HCEC 1CT (cell line): Measurements from ENCODE around the gene MIA.
"Not testable (repeated sequence)": the region's sequence is repeated elsewhere in the genome, so short reads cannot be mapped to it uniquely, and the experiment has no call there.

Experiments
- DNase-seq: peaks from one replicate; pipeline ENCODE4 v3.0.0-alpha.2; 2017

The MIA gene

DNA sequence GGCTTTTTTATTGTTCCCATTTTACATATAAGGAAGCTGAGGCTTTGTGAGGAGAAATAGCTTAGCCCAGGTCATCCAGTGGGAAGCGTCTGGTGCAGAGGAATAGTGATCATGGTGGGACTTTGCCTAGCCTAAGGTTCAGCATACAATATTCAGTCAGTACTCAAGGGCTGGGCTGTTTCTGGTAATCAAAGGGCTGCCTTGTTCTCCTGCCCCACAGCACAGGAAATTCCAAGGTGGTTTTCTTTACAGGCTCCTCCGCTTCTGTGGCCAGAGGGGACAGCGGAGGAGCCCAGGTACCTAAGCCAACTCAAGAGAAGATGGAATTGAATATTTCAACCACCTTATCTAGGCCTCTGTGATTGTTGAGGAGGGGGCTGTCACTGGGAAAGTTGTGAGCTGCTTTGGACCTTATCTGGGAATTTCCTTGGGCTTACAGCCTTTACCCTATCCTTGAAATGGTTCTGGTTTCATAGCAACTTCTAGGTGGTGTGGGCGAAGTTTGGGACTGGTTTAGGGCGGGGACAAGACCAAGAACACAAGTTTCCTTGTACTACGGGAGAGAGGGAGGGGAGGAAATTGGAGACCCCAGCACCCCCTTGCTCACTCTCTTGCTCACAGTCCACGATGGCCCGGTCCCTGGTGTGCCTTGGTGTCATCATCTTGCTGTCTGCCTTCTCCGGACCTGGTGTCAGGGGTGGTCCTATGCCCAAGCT lies at the start of gene MIA:
Gene MIA, plus strand, starts transcription at position 606 of the 716 bp plus-strand sequence. Its CDS starts 22 bp downstream, at position 628.
- DNase-seq: no peak

DNA sequence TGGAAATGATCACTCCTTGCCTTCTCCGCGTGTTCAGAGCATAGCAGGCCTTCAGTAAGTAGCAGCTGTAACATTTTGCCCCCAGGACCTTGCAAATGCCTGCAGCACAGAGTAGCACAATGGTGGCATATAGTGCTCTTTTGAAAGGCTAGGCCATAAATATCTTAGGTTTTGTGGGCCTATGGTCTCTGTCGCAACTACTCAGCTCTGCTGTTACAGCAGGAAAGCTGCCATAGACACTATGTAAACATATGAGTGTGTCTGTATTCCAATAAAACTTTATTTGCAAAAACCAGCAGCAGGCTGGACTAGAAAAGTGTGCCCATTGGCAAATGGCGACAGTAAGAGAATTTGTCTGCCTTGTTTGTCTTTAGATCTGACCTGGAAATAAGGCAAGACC lies 49.0 kb upstream of the MIA start:
- DNase-seq: no peak

DNA sequence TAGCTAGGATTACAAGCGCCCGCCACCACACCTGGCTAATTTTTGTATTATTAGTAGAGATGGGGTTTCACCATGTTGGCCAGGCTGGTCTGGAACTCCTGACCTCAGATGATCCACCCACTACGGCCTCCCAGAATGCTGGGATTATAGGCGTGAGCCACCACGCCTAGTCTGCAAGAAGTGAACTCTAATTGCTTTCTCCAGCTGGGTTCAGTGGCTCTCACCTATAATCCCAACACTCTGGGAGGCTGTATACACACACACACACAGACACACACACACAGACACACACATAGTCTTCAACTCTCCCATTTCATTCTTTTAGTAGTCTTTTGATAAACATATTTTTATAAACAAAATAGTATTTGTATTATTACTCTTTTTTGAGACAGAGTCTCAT lies 45.3 kb upstream of the MIA start:
- DNase-seq: not testable (repeated sequence)

DNA sequence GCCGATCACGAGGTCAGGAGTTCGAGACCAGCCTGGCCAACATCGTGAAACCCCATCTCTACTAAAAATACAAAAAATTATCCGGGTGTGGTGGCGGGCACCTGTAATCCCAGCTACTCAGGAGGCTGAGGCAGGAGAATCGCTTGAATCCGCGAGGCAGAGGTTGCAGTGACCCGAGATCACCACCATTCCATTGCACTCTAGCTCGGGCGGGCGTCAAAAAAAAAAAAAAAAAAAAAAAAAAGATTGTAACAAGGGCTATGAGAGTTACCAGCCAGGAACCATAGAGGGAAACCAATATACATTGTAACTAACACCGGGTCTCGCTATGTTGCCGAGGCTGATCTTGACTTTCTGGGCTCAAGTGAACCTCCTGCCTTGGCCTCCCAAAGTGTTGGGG lies 43.0 kb upstream of the MIA start:
- DNase-seq: not testable (repeated sequence)

DNA sequence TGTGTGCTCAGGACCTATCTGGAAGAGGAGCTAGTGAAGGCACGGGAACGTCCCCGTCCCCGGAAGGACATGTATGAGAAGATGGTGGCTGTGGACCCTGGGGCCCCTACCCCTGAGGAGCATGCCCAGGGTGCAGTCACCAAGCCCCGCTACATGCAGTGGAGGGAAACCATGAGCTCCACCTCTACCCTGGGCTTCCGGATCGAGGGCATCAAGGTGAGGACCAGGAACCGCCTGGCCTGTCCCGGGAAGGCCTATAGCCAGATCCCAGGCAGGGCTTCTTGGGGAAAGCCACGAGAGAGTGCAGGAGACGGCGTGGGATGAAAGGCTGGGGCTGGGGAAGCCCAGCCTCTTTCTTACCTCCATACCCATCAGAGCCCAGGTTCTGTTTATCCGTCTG lies 42.2 kb upstream of the MIA start:
- DNase-seq: no peak

DNA sequence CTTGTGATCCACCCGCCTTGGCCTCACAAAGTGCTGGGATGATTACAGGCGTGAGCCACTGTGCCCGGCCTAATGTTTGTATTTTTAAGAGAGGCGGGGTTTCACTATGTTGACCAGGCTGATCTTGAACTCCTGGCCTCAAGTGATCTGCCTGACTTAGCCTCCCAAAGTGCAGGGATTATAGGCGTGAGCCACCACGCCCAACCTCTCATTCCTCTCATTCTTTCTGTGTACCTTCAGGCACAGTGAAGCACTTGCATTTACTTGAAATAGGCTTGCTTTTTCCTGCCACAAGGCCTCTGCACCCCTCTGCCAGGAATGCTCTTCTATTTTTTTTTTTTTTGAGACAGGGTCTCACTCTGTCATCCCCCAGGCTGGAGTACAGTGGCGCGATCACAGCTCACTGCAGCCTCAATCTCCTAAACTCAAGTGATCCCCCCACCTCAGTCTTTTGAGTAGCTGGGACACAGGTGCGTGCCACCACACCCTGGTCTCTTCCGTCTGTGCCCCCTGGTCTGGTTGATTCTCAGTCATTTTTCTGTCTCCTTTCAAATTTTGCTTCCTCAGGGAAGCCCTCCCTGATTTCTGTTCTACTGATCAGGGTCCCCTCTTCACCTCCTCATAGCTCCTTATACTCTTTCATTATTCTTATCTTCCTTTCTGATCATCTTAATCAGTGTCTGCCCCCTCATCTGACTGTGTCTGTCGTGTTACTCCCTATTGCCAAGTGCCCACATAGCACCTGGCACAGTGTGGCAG lies 40.1 kb upstream of the MIA start:
- no peak for DNase-seq

DNA sequence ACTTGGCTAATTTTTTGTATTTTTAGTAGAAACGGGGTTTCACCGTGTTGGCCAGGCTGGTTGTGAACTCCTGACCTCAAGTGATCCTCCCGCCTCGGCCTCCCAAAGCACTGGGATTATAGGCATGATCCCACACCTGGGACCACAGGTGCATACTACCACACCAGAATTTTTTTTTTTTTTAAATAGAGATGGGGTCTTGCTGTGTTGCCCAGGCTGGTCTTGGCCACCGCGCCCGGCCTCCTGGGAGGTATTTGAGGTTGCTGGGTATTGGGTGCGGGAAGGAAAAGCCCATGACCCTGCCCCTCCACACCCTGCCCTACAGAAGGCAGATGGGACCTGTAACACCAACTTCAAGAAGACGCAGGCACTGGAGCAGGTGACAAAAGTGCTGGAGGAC lies 38.7 kb upstream of the MIA start:
- DNase-seq: no peak

DNA sequence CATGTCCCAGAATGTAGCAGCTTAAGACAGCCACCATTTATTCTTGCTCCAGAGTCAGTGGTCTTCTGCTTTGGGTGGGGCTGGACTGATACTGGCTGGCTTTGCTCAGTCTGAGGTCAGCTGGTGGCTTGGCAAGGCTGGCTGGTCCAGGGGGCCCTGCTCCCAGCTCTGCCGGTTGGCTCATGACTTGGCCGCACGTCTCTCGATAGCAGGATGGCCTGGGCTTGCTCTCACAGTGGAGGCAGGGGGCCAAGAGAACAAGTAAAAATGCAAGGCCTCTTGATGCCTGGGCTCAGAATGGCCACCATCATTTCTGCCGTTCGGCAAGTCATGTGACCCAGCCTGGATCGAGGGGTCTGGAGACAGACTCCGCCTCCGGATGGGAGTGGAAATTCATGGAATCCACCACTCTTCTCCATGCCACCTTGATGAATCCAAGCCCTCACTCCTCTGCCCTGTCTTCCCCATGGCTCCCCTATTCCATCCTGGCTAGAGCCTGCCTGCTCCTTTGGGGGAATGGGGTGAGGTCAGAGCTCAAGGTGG lies 38.1 kb upstream of the MIA start:
- no peak for DNase-seq

DNA sequence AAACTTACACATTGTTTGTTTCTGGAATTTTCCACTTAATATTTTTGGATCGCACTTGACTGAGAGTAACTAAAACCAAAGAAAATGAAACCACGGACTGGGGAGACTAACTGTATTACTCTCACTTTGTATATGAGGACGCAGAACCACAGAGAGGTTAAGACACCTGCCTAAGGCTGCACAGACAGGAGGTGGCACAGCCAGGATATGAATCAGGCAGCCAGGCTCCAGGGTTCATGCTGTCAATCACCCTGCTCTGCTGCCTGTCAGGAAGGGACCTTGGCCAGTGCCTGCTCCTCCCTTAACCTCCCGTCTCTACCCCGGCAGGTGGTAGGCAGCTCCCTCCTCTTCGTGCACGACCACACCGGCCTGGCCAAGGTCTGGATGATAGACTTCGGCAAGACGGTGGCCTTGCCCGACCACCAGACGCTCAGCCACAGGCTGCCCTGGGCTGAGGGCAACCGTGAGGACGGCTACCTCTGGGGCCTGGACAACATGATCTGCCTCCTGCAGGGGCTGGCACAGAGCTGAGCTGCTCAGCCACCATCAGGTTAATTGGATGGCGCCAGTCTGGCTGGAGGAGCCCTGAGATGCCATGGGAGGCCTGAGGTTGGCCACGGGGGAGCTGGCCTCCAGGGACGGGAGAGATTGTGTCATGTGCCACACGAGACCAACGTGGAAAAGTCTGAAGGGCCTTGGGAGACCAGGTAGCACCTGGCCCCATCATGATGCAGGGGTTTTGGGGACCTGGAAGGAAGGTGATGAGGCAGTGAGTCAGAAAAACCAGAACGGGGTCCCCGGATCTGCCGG lies 36.1 kb upstream of the MIA start:
- DNase-seq: no peak

DNA sequence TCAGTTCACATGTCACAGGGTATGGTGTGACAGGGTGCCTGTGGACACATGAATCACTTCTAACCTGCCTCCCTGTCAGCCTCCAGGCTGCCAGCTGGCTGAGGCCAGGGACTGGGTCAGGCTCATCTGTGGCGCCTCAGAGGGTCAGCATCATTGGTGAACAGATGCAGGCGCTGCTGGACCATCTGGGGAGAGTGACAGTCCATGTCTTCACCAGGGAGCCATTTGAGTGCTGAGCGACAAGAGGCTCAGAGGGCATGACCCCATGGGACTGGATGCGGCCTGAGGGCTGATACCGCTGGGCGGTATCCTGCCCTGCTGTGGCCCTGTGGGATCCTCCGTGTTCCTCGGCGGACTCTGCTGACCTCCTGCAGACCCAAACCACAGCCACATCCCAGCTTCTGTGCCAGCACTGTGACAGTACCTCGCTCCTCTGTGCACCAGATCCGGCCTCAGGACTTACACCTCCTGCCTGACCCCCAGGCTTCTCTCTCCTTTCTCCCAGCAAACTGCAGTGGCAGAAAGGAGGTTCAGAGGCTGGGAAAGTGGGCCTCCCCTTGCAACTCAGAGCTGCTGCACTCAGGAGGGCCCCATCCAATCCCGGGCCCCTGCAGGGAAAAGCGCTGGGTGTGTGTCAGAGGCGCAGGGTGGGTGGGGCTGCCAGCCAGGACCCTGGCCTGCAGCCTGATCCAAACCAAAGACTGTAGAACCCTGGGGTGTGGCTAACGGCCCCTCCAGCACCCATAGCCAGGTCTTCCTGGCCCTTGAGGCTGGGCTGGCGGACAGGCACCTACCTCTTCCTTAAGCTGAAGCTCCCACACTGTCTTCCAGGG lies 35.2 kb upstream of the MIA start:
- no peak for DNase-seq

DNA sequence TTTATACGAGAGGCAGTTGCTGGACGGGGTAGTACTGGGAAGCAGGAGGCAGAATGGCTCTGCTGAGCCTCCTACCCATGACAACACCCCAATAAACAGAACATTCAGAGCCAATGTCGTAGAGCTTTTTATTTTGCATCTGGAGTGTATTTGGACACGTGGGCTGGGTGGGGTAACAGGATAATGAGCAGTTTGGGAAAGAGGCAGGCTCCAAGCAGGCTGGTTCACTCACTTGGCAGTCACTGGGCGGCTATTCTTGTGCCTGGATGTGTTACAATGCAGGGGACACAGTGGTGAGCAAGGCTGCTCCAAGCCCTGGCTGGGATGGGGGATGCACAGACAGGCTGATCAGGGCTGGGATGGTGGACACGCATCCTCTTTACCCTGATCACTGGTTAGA lies 34.6 kb upstream of the MIA start:
- DNase-seq: no peak

DNA sequence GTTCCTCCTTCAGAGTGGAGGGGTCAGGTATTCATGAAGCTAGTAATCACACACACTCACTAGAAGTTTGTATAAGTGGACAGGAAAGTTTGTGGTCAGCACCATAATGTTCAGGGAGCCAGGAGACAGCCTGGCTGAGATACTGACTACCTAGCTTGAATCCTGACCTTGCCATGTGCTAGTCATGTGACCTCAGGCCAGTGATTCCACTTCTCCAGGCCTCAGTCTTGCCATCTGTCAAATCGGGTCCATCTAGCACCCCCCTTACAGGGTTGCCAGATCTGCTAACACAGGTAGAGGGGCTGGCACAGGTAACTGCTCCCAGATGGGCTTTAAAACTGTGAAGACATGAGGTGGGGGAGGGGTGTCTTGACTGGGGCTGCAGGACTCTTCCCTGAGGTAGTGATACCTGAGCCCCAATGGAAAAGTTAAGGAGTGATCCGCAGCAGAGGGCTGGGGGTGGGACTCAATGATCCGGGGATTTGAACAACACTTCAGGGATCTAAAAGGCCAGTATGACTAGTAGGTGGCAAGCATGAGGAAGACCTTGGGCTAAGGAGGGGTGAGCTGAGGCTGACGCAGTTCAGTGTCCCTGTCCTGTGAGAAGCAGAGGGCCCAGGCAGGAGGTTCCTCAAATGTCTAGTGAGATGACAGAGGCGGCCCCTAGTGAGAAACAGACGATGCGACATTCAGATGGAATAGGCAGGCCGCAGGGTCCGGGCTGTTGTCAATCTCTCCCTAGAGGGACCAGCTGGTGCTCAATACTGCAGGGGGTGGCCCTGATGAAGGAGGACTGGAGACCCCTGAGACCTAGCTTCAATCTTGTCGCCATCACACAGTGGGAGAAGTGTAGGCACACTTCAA lies 33.6 kb upstream of the MIA start:
- no peak for DNase-seq

DNA sequence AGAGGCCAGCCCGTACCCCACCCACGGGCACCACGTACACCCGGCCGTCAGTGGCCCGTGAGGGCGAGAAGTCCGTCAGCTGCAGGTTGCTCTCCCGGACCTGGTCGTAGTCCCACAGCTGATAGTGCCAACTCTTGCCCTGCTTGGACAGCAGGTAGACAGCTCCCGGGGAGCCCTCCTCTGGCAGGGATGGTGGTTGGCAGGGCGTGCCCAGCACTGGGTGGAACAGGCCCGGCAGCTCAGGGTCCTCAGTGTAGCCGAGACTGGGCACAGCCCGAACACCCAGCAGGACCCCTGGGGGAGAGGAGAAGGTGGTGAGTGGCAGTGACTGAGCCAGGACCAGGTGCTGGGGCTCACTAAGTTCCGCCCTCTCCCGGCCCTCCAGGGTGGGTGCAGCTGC lies 32.8 kb upstream of the MIA start:
- no peak for DNase-seq

DNA sequence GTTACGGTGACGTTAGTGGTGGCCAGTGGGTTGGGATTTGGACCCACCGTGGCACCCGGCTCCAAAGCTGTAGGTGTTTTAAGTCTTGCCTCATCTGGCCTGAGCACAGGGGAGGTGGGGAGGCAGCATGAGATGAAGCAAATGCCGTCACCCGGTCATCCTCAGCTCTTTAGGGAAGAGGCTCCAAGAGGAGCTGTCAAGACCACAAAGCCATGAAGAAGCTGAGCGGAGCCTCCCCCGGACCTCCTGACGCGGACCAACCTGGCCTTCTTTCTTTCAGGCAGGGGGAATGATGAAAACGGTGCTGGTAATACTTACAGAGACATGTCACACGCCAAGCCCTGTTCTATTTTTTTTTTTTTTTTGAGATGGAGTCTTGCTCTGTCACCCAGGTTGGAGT lies 32.4 kb upstream of the MIA start:
- no peak for DNase-seq

DNA sequence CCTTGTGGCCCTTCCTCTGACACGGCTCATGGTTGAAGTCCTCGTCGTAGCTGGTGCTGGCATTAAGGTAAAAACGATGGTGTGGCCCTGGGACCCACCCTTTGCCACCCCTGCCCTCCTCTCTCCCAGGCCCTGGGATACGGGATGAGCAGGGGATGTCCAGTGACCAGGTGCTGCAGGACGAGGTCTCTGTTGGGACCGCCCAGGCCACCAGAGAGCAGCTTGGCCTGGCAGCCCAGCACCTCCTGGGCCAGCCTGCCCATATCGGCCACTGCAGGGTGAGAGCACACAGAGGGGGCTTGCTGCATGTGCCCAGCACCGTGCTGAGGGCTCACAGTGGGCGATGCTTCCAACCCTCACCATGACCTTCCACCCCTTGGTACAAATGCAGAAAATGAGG lies 31.4 kb upstream of the MIA start:
- no peak for DNase-seq

DNA sequence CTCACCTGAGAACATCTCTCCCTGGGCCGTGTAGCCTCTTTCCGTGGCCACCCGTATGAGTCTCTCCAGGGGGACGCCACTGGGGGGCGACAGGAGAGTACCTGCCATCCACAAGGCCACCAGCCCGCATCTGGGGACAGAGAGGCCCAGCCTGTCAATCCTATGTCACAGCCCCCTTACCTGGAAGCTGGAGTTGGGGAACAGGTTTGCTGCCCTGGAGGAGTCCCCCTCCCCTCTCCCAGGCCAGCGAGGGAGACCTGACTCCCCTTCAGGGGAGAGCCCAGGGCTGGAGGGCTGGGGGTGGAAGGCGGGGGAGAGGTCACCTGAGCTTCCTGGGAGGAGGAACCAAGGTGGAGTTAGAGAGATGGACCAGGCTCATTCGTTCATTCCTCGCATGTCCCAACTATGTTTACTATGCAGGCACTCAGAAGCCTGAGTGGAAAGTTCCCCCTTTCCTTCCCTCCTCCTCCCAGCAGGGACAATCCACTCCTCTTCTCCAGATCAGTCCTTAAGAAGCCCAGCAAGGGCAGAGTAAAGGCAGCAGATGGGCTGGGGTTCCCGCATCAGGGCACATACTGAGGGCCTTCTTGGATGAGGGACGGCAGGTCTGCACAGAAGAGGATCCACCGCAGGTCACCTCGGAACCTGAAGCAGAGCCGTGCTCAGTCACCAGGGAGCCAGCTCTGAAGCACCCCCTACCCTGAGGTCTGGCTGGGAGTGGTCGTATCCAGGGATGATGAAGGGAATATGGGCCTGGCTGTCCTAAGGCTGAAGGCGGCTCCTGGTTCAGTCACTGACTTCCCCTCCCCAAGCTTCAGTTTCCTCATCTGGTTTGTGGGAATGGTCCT lies 30.5 kb upstream of the MIA start:
- no peak for DNase-seq

DNA sequence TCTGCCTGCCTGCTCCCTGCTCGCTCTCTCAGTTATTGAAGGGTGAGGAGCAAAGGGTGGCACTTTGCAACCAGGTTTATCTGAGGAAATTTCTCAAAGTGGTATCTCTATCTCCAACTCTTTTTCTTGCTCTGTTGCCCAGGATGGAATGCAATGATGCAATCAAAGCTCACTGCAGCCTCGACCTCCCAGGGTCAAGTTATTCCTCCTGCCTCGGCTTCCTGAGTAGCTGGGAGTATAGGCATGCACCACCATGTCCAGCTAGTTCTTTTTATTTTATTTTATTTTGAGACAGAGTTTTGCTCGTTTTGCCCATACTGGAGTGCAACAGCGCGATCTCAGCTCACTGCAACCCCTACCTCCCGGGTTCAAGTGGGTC lies 29.9 kb upstream of the MIA start:
- peak; percentile 39 for DNase-seq

DNA sequence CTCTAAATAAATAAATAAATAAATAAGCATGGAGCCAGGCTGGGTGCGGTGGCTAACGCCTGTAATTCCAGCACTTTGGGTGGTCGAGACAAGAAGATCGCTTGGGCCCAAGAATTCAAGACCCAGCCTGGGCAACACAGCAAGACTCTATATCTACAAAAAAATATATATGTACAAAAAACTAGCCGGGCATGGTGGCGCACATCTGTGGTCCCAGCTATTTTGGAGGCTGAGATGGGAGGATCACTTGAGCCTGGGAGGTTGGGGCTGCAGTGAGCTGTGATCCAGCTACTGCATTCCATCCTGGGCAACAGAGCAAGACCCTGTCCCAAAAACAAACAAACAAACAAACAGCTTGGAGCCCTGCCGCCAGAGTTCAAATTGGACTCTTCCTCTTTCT lies 27.8 kb upstream of the MIA start:
- DNase-seq: no peak

DNA sequence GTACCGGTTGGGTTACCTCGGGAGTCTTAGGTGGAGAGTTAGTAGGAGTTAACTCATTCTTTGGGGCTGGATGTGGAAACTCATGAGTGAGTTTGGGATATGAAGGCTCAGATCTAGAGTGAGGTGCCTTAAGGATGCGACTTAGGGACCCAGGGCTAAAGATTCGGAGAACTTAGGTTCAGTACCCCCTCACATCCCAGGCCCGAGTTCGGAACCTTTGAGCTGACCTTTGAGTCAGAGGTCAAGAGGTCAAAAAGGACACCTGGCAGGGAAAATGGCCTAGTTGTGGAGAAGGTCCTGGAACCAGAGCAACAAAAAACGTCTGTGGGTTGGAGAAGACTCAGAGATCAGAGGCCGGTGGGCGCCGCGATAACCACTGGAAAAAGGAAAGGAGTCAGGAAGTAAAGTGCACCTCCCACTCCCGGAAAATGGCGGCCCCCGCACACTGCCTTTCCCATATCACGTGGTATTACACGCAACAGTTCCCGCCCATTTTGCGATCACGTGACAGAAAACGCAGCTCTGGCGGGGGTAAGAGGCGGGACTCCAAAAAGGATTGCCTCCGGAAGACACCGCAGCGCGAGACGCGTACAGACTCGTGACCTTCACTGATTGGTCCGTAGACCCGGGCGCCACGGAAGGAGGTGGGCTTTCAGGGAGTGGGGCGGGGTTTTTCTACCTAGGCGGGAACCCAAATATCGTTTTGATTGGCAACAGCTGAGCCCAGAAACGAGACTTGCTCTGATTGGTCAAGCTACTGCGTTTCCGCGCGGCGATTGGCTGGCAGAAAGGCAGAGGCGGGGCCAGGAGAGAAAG lies 25.1 kb upstream of the MIA start, which contains the start of gene ACTMAP:
Gene ACTMAP, minus strand, starts transcription at position 420 of the 816 bp plus-strand sequence. CDS start 674 bp downstream, outside the sequence.
- peak; percentile 100 for DNase-seq
